ENCODE data around the gene DPP9.

DPP9 gene

DNA sequence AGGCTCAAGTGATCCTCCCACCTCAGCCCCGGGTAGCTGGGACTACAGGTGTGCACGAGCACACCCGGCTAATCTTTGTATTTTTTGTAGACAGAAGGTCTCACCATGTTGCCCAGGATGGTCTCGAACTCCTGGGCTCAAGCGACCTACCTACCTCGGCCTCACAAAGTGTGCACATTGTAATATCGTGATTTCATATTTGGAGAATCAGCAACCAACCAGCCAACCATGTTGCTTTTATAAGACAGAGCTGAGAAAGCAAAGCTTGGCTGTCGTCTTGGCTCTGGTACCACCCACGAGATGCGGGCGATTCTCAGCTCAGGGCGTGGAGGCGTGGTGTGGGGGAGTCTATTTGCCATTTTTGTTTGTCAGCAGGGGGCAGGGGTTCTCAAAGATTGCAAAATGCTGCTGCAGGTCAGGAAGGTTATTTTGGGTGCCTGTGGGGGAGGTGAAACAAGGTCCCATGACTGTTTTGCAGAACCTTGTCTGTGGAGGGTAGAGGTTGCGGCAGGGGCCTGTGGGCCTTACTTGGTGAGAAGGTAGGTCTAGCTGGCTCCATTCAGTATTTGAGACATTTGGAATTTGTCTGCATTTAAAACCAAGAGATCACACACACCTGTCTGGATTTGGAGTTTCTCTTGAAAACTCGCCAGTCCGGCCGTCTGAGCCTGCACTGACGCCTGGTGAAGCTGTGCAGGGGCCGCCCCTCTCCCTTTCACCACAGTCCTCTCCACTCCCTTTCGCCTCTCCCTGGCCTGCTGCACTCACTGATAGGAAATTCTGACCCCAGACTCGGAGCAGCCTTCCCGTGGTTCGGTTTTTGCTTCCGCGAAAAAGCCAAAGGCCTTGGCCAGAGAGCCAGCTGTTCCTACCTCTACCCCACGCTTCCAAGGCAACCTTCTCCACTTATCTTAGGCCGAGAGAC, 68.9 kb downstream of the DPP9 start:
- H3K4me3 ChIP-seq (ENCODE audit: extremely low read depth, insufficient read depth, low read length, poor library complexity, severe bottlenecking) = no peak overlapping the region
- H3K36me3 ChIP-seq (ENCODE audit: control insufficient read depth, insufficient read depth, low read length) = peaks cover 58% of the 10 kb centered on the region
- no peaks in the 10 kb centered on the region for H3K4me1 ChIP-seq (ENCODE audit: control insufficient read depth, insufficient read depth, low read length, poor library complexity, severe bottlenecking)
- H3K27ac ChIP-seq (ENCODE audit: low read depth, low read length, severe bottlenecking) = no peak overlapping the region
- 95 to 98% methylated on average over 23 to 26 of the region's 27 CpGs for WGBS, 2 experiments (ENCODE audit: insufficient coverage in 2 of 2)
- no peaks in the 10 kb centered on the region for H3K9me3 ChIP-seq (ENCODE audit: control insufficient read depth, low read length)

DNA sequence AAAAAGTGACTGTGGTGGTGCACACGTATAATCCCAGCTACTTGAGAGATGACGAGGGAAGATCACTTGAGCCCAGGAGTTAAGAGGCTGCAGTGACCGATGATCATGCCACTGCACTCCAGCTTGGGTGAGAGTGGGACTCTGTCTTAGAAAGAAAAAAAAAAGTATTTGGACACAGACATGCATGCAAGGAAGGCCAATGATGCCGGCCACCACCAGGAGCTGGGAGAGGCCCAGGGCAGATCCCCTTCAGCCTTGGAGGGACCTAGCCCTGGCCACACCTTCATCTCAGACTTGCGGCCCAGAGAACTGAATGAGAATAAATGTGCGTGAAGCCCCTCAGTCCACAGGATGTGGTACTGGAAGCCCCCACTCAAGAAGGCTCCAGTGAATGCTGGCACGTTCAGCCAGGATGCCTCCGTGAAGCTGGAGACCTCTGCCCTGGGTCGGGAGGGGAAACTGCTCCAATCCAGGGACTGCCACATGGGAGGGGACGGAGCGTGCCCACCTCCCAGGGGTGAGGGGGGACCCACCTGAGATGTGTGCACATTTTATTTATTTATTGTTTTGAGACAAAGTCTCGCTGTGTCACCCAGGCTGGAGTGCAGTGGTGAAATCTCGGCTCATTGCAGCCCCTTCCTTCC, 69.7 kb downstream of the DPP9 start:
- peaks cover 57% of the 10 kb centered on the region for H3K36me3 ChIP-seq (ENCODE audit: control insufficient read depth, insufficient read depth, low read length)

DNA sequence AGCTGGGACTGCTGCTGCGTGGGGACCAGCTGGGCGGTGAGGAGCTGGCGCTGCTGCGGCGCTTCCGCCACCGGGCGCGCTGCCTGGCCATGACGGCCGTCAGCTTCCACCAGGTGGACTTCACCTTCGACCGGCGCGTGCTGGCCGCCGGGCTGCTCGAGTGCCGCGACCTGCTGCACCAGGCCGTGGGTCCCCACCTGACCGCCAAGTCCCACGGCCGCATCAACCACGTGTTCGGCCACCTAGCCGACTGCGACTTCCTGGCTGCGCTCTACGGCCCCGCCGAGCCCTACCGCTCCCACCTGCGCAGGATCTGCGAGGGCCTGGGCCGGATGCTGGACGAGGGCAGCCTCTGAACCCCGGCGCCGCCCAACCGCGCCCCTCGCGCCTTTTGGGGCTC, 71.6 kb downstream of the DPP9 start:
- H3K4me3 ChIP-seq (ENCODE audit: extremely low read depth, insufficient read depth, low read length, poor library complexity, severe bottlenecking) = no peak overlapping the region
- H3K27ac ChIP-seq (ENCODE audit: low read depth, low read length, severe bottlenecking) = no peak overlapping the region
- peaks cover 41% of the 10 kb centered on the region for H3K36me3 ChIP-seq (ENCODE audit: control insufficient read depth, insufficient read depth, low read length)
- no peaks in the 10 kb centered on the region for H3K4me1 ChIP-seq (ENCODE audit: control insufficient read depth, insufficient read depth, low read length, poor library complexity, severe bottlenecking)
- no peaks in the 10 kb centered on the region for H3K9me3 ChIP-seq (ENCODE audit: control insufficient read depth, low read length)
- WGBS, 2 experiments (ENCODE audit: insufficient coverage in 2 of 2) = 95 to 97% methylated on average over 38 to 40 of the region's 44 CpGs

More for the DNA sequence above, 69.7 kb downstream of the DPP9 start:
- no peaks in the 10 kb centered on the region for H3K4me1 ChIP-seq (ENCODE audit: control insufficient read depth, insufficient read depth, low read length, poor library complexity, severe bottlenecking)
- no peak overlapping the region for H3K4me3 ChIP-seq (ENCODE audit: extremely low read depth, insufficient read depth, low read length, poor library complexity, severe bottlenecking)
- H3K27ac ChIP-seq (ENCODE audit: low read depth, low read length, severe bottlenecking) = no peak overlapping the region
- WGBS, 2 experiments (ENCODE audit: insufficient coverage in 2 of 2) = 93 to 95% methylated on average over 10 to 11 of the region's 13 CpGs
- H3K9me3 ChIP-seq (ENCODE audit: control insufficient read depth, low read length) = no peaks in the 10 kb centered on the region

DNA sequence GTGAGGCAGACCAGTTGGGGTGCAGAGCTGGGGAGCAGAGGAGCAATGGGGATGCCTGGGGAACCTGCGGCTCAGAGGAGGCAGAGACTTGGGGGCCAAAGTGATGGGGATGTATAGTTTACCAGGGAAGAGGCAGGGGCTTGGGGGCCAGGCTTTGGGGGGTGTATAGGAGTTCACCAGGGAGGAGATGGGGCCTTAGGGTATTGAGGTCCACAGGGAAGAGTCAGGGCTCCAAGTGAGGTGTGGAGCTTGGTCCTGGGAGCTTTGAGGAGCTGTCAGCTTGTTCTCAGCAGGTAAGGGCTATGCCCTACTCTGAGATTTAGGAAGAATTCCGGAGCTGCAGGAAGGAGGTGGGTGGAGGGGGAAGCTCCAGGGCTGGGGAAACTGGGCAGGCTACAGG, 73.5 kb downstream of the DPP9 start:
- 86 to 100% methylated on average over 1 to 2 of the region's 2 CpGs for WGBS, 2 experiments (ENCODE audit: insufficient coverage in 2 of 2)
- Histone ChIP-seq H3K27ac (ENCODE audit: low read depth, low read length, severe bottlenecking) (no peak overlapping the region), H3K4me1 (ENCODE audit: control insufficient read depth, insufficient read depth, low read length, poor library complexity, severe bottlenecking) (no peaks in the 10 kb centered on the region), H3K36me3 (ENCODE audit: control insufficient read depth, insufficient read depth, low read length) (peaks cover 27% of the 10 kb centered on the region), H3K9me3 (ENCODE audit: control insufficient read depth, low read length) (no peaks in the 10 kb centered on the region), H3K4me3 (ENCODE audit: extremely low read depth, insufficient read depth, low read length, poor library complexity, severe bottlenecking) (no peak overlapping the region)

DNA sequence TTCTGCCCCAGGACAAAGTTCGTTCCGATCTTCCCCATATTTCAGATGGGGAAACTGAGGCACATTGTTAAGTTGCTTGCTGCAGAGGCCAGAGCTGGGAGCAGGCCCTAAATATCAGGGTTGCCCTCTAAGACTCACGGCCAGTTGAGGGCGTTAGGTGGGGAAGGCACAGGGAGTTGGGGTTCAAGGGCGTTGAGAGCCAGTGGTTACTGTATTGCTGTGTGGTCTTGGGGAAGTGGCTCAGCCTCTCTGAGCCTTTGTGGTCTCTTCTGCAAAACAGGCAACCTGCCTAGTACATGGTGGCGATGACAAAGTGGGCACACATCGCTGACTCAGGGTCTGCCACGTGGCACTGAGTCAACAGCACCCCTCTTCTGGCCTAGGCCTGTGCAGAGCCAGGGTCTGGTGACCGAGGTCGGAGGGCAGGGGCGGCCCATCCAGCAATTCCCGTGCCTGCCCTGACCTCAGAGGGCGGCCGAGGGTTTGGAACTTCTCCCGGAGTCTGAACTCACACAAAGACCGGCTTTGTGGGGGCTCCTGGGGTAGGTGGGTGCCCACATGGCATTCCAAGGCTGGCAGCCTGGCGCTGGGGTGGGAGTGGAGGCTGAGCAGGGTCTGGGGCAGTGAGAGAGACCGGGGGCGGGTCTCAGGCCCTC, 74.1 kb downstream of the DPP9 start:
- Histone ChIP-seq H3K9me3 (ENCODE audit: control insufficient read depth, low read length) (no peaks in the 10 kb centered on the region), H3K4me1 (ENCODE audit: control insufficient read depth, insufficient read depth, low read length, poor library complexity, severe bottlenecking) (no peaks in the 10 kb centered on the region), H3K4me3 (ENCODE audit: extremely low read depth, insufficient read depth, low read length, poor library complexity, severe bottlenecking) (no peak overlapping the region), H3K36me3 (ENCODE audit: control insufficient read depth, insufficient read depth, low read length) (peaks cover 20% of the 10 kb centered on the region), H3K27ac (ENCODE audit: low read depth, low read length, severe bottlenecking) (no peak overlapping the region)
- WGBS, 2 experiments (ENCODE audit: insufficient coverage in 2 of 2) = 95% methylated on average over 15 to 17 of the region's 19 CpGs

DNA sequence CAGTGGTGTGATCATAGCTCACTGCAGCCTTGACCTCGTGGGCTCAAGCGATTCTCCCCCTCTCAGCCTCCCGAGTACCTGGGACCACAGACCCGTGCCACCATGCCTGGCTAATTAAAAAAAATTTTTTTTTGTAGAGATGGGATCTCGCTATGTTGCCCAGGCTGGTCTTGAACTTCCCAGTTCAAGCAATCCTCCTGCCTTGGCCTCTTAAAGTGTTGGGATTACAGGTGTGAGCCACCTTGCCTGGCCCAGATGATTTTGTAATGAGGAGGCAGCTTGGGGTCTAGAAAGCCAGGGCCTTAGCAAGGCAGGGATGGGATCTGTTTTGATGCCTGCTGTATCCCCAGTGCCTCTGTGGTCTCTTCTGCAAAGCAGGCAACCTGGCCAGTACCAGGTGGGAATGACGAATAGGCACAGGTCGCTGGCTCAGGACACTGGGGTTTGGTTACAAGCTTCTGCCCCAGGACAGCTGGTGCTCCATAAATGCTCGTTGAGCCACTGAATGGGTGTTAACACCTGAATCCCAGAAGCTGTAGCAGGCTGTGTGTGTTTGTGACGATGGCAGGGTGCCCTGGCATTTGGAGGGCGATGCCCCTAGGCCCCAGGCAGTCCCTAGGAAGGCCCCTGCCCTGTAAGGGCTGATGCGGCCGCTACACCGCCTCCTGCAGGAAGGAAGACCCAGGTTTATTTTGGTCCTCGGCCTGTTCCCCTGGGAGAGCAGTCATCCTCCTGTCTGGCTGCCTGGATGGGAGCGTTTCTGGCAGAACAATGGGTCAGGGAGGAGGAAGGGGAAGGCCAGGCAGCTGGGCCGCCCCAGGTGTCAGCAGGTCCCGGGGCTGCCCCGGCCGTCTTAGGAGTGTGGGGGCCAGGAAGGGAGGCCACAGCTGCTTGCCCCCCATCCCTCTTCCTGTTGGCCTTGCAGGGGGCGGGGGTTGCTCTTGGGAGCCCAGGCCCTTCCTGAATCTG, 75.7 kb downstream of the DPP9 start:
- Histone ChIP-seq H3K9me3 (ENCODE audit: control insufficient read depth, low read length) (no peaks in the 10 kb centered on the region), H3K27ac (ENCODE audit: low read depth, low read length, severe bottlenecking) (no peak overlapping the region), H3K4me1 (ENCODE audit: control insufficient read depth, insufficient read depth, low read length, poor library complexity, severe bottlenecking) (no peaks in the 10 kb centered on the region), H3K4me3 (ENCODE audit: extremely low read depth, insufficient read depth, low read length, poor library complexity, severe bottlenecking) (no peak overlapping the region), H3K36me3 (ENCODE audit: control insufficient read depth, insufficient read depth, low read length) (peaks cover 19% of the 10 kb centered on the region)
- WGBS, 2 experiments (ENCODE audit: insufficient coverage in 2 of 2) = 78 to 86% methylated on average over 14 to 16 of the region's 20 CpGs

DNA sequence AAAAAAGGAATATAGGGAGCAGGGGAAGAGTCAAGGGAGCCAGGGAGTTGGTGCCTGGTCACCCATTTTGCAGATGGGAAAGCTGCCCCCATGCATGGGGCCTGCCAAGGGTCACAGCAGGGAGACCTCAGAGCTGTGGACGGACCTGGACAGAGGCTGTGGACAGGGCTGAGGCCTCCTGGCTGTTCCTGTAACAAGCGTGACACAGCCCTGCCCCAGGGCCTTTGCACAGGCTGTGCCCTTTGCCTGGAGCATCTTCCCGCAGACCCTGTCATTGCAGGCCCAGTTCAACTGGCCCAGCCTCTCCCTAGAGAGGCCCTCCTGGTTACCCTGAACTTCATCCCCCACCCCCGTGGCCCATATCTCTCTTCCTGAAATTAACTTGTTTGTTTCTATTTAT, 77.9 kb downstream of the DPP9 start:
- Histone ChIP-seq H3K36me3 (ENCODE audit: control insufficient read depth, insufficient read depth, low read length) (peaks cover 7% of the 10 kb centered on the region), H3K27ac (ENCODE audit: low read depth, low read length, severe bottlenecking) (no peak overlapping the region), H3K4me3 (ENCODE audit: extremely low read depth, insufficient read depth, low read length, poor library complexity, severe bottlenecking) (no peak overlapping the region), H3K4me1 (ENCODE audit: control insufficient read depth, insufficient read depth, low read length, poor library complexity, severe bottlenecking) (no peaks in the 10 kb centered on the region), H3K9me3 (ENCODE audit: control insufficient read depth, low read length) (no peaks in the 10 kb centered on the region)
- 80 to 93% methylated on average over 3 of the region's 4 CpGs for WGBS, 2 experiments (ENCODE audit: insufficient coverage in 2 of 2)

DNA sequence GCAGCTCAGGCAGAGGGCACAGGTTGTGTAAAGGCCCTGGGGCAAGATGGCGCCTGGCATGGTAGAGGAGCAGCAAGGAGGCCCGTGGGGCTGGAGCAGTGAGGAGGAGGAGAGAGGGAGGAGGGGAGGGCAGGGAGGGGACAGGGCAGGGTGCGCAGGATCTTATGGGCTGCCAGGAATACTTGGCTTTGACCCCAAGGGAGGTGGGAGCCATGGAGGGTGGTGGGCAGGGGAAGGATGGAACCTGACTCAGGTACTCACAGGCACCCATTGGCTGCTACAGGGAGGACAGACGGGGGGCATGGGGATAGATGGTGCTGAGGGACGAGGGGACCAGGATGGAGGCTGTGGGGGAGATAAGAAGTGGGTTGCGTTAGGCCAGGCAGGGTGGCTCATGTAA, 81.0 kb downstream of the DPP9 start:
- H3K4me3 ChIP-seq (ENCODE audit: extremely low read depth, insufficient read depth, low read length, poor library complexity, severe bottlenecking) = no peak overlapping the region
- no peaks in the 10 kb centered on the region for H3K9me3 ChIP-seq (ENCODE audit: control insufficient read depth, low read length)
- no peaks in the 10 kb centered on the region for H3K36me3 ChIP-seq (ENCODE audit: control insufficient read depth, insufficient read depth, low read length)
- H3K4me1 ChIP-seq (ENCODE audit: control insufficient read depth, insufficient read depth, low read length, poor library complexity, severe bottlenecking) = peaks cover 7% of the 10 kb centered on the region
- H3K27ac ChIP-seq (ENCODE audit: low read depth, low read length, severe bottlenecking) = no peak overlapping the region
- WGBS, 2 experiments (ENCODE audit: insufficient coverage in 2 of 2) = 97 to 98% methylated on average over 4 to 6 of the region's 6 CpGs

DNA sequence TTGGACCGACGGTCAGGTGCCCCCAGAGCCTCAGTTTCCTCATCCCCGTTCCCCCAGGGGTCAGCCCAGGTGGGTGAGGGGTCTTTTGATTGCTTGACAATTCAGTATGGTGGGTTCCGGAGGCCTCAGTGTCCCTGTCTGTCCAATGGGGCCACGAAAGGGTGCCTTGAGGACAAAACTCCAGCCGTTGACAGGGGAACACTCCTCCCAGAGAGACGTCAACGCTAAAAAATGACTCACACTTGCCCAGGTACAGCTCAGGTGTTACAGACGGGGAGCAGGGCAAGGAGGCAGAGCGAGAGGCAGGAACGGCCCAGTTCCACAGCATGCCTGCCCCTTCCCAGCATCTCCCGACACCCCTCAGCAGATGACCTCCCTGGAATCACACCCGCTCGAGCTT, 82.5 kb downstream of the DPP9 start:
- H3K27ac ChIP-seq (ENCODE audit: low read depth, low read length, severe bottlenecking) = no peak overlapping the region
- no peak overlapping the region for H3K4me3 ChIP-seq (ENCODE audit: extremely low read depth, insufficient read depth, low read length, poor library complexity, severe bottlenecking)
- H3K9me3 ChIP-seq (ENCODE audit: control insufficient read depth, low read length) = no peaks in the 10 kb centered on the region
- H3K4me1 ChIP-seq (ENCODE audit: control insufficient read depth, insufficient read depth, low read length, poor library complexity, severe bottlenecking) = peaks cover 7% of the 10 kb centered on the region
- H3K36me3 ChIP-seq (ENCODE audit: control insufficient read depth, insufficient read depth, low read length) = no peaks in the 10 kb centered on the region
- 90 to 91% methylated on average over 12 to 14 of the region's 14 CpGs for WGBS, 2 experiments (ENCODE audit: insufficient coverage in 2 of 2)

All from mesodermal cell (in vitro differentiated cells).